Panc1 (cell line): Measurements from ENCODE around the gene FAM163A. TPM values are rescaled to one million over a fixed set of nuclear protein-coding genes. Genes with fewer than 3 reads are reported as not detected.

Experiments
- ATAC-seq: fragments of 200-7000 bp; cut with Tn5 transposase; 2 replicates; pipeline ENCODE4 v1.9.1; 2020; ENCODE audit warnings: mild to moderate bottlenecking, moderate library complexity
- BruUV-seq: library from RNA; stranded (reverse); fragments of 400-500 nt; replicated peaks from 2 replicates; lab custom pipeline; 2021; lab: Mats Ljungman, UMichigan
- CTCF ChIA-PET: fragments of 300-600 bp; sonication (Branson Sonifier 250); formaldehyde crosslinking; loops from one replicate; lab custom pipeline; 2022; ENCODE audit warnings: antibody characterized with exemption; lab: Charles Lee
- POLR2A ChIA-PET: fragments of 300-600 bp; sonication (Branson Sonifier 250); formaldehyde crosslinking; loops from one replicate; lab custom pipeline; 2022; ENCODE audit warnings: antibody characterized with exemption; lab: Charles Lee
- DNase-seq: peaks from one replicate; pipeline ENCODE4 v3.0.0-alpha.2; 2010; ENCODE audit warnings: low read depth, low spot score
- H3K27ac ChIP-seq: 2 replicates; pipeline ENCODE4 v1.5.1; 2011; ENCODE audit warnings: mild to moderate bottlenecking, low read length, inconsistent platforms
- H3K27me3 ChIP-seq: fragments of 200-500 bp; sonication (Bioruptor generic); 2 replicates; pipeline ENCODE4 v1.6.0; 2014; ENCODE audit warnings: low read length, inconsistent platforms; ENCODE audit not compliant: control insufficient read depth, insufficient read depth
- H3K36me3 ChIP-seq: fragments of 200-500 bp; sonication (Bioruptor generic); 2 replicates; pipeline ENCODE4 v1.5.1; 2014; ENCODE audit warnings: inconsistent platforms, mild to moderate bottlenecking, low read length, moderate library complexity; ENCODE audit not compliant: control insufficient read depth, insufficient read depth
- H3K4me1 ChIP-seq: 2 replicates; pipeline ENCODE4 v1.5.1; 2011; ENCODE audit warnings: inconsistent platforms, mild to moderate bottlenecking, low read length, moderate library complexity; ENCODE audit not compliant: control insufficient read depth, insufficient read depth
- H3K4me3 ChIP-seq, 2 experiments: 2 replicates each; pipeline ENCODE4 v1.5.1; 2011 to 2012; ENCODE audit warnings: low read depth in 2 of 2, low read length in 2 of 2, mild to moderate bottlenecking in 2 of 2, inconsistent platforms in 1 of 2, moderate library complexity in 1 of 2
- H3K9me3 ChIP-seq: fragments of 200-500 bp; sonication (Bioruptor generic); 2 replicates; pipeline ENCODE4 v1.5.1; 2014; ENCODE audit warnings: low read depth, mild to moderate bottlenecking, inconsistent platforms, low read length, moderate library complexity; ENCODE audit not compliant: control insufficient read depth, insufficient read depth
- POLR2AphosphoS5 ChIP-seq: IDR thresholded peaks from 2 replicates; pipeline ENCODE4 v1.6.1; 2012; ENCODE audit warnings: mild to moderate bottlenecking, low read depth, low read length, moderate library complexity
- SIN3A ChIP-seq: IDR thresholded peaks from 2 replicates; pipeline ENCODE4 v1.6.1; 2012; ENCODE audit warnings: low read depth, mild to moderate bottlenecking, low read length, moderate library complexity, borderline replicate concordance; ENCODE audit not compliant: insufficient read depth
- TCF7L2 ChIP-seq: IDR thresholded peaks from 2 replicates; pipeline ENCODE4 v1.6.1; 2011; ENCODE audit warnings: mild to moderate bottlenecking, low read depth, low read length, inconsistent platforms
- in situ Hi-C: cut with HindIII; loops from 2 replicates; pipeline ENCODE4 v1.10.0; 2016; ENCODE audit warnings: low sequenced_read_pairs, low pct_unique_long_range_greater_than_20kb
- intact Hi-C: fragments of 100-400 bp; cut with micrococcal nuclease; formaldehyde crosslinking; loops from one replicate; pipeline ENCODE4 v1.10.0; 2022; ENCODE audit not compliant: unreplicated experiment
- total RNA-seq: library from RNA; stranded (reverse); gene quantifications from one replicate; pipeline ENCODE4 v1.2.1, GENCODE V29; 2021; ENCODE audit not compliant: unreplicated experiment
- TF ChIP-seq, protein P1 (sequence below), 2 experiments: IDR thresholded peaks; 2 replicates each; pipeline ENCODE4 v1.6.1; 2011 to 2012; ENCODE audit warnings: low read depth in 2 of 2, control low read depth in 1 of 2, low read length in 1 of 2, mild to moderate bottlenecking in 1 of 2, moderate library complexity in 1 of 2; ENCODE audit not compliant: insufficient read depth in 1 of 2
- TF ChIP-seq, protein P2 (sequence below): fragments of 450-650 bp; IDR thresholded peaks from 2 replicates; pipeline ENCODE4 v1.5.1; 2017; ENCODE audit warnings: mild to moderate bottlenecking

Gene FAM163A
- total RNA-seq, 1 experiment from 2014 or later: not detected

DNA sequence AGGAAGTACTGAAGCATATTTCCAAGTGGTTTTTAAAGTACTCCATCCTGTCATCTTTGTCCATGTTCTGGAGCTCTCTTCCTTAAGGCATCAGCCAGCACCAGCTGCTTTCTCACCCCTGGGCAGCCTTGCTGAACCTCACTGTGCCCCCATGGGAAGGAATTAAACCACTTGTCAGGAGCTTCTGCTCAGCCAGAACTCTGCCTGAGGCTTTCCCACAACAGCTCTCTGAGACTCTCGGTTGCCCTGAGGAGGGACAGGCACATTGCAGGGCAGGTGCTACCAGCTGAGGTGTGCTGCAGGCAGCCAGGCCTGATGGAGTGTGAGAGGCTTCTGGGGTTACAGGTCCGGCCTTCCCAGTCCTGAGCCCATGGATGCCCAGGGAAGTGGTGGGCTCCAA lies 30.9 kb downstream of the FAM163A start:
- no TSS peak for BruUV-seq
- H3K4me3 ChIP-seq: no peak overlapping the region
- ChIA-PET POLR2A (no interaction called here), CTCF (interaction anchor here (0.9 to 1.0 kb wide), 2 partner anchors 41 to 68 kb away, joined by 3 to 4 read pairs; no protein-coding TSS in a partner anchor)
- DNase-seq (no peak), ATAC-seq (no peak)
- H3K27me3 ChIP-seq: no peaks in the 10 kb centered on the region
- H3K27ac ChIP-seq: no peak overlapping the region
- no peaks in the 10 kb centered on the region for H3K36me3 ChIP-seq
- in situ Hi-C loops: no loop called here
- H3K4me1 ChIP-seq: no peaks in the 10 kb centered on the region
- TF ChIP-seq, protein P1, sequence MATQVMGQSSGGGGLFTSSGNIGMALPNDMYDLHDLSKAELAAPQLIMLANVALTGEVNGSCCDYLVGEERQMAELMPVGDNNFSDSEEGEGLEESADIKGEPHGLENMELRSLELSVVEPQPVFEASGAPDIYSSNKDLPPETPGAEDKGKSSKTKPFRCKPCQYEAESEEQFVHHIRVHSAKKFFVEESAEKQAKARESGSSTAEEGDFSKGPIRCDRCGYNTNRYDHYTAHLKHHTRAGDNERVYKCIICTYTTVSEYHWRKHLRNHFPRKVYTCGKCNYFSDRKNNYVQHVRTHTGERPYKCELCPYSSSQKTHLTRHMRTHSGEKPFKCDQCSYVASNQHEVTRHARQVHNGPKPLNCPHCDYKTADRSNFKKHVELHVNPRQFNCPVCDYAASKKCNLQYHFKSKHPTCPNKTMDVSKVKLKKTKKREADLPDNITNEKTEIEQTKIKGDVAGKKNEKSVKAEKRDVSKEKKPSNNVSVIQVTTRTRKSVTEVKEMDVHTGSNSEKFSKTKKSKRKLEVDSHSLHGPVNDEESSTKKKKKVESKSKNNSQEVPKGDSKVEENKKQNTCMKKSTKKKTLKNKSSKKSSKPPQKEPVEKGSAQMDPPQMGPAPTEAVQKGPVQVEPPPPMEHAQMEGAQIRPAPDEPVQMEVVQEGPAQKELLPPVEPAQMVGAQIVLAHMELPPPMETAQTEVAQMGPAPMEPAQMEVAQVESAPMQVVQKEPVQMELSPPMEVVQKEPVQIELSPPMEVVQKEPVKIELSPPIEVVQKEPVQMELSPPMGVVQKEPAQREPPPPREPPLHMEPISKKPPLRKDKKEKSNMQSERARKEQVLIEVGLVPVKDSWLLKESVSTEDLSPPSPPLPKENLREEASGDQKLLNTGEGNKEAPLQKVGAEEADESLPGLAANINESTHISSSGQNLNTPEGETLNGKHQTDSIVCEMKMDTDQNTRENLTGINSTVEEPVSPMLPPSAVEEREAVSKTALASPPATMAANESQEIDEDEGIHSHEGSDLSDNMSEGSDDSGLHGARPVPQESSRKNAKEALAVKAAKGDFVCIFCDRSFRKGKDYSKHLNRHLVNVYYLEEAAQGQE (IDR thresholded peaks at IDR 0.05; ENCODE audit: insufficient read depth in 1 of 2, low read depth in 2 of 2, low read length in 1 of 2): no peak
- TF ChIP-seq TCF7L2 (no peak), POLR2AphosphoS5 (no peak), SIN3A (no peak)
- TF ChIP-seq, protein P2, sequence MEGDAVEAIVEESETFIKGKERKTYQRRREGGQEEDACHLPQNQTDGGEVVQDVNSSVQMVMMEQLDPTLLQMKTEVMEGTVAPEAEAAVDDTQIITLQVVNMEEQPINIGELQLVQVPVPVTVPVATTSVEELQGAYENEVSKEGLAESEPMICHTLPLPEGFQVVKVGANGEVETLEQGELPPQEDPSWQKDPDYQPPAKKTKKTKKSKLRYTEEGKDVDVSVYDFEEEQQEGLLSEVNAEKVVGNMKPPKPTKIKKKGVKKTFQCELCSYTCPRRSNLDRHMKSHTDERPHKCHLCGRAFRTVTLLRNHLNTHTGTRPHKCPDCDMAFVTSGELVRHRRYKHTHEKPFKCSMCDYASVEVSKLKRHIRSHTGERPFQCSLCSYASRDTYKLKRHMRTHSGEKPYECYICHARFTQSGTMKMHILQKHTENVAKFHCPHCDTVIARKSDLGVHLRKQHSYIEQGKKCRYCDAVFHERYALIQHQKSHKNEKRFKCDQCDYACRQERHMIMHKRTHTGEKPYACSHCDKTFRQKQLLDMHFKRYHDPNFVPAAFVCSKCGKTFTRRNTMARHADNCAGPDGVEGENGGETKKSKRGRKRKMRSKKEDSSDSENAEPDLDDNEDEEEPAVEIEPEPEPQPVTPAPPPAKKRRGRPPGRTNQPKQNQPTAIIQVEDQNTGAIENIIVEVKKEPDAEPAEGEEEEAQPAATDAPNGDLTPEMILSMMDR: no peak
- intact Hi-C loops: no loop called here
- H3K9me3 ChIP-seq: no peaks in the 10 kb centered on the region

DNA sequence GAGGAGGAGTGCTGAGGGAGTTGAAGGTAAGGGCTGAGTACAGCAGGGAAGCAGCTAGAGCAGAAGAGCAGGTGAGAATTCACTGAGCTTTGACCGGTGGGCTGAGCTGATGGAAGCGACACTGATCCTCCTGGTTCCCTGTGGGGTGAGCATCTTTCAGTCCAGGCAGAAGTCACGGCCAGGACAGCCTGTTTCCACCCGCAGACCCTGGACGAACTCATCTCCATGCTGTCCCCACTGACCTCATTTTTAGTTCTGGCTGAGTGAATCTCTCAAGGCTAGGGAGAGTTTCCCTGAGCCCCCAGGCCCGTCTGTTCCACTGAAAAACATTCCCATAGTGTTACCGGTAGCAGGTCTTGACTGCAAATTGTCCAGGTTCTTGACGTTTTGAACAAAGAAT lies 31.5 kb downstream of the FAM163A start:
- ChIA-PET POLR2A (no interaction called here), CTCF (interaction anchor here (1.0 kb wide), 1 partner anchor 68 kb away, joined by 3 read pairs; no protein-coding TSS in a partner anchor)
- Histone ChIP-seq H3K27ac (no peak overlapping the region), H3K9me3 (no peaks in the 10 kb centered on the region), H3K36me3 (no peaks in the 10 kb centered on the region), H3K4me3 (peak overlapping the region in 1 of 2 experiments; percentile 36; a peak in 2 of 4 replicates), H3K4me1 (no peaks in the 10 kb centered on the region), H3K27me3 (no peaks in the 10 kb centered on the region)
- BruUV-seq: no TSS peak
- ATAC-seq (no peak), DNase-seq (no peak)
- intact Hi-C loops: no loop called here
- TF ChIP-seq, protein P2: no peak
- TF ChIP-seq SIN3A (no peak), TCF7L2 (no peak), POLR2AphosphoS5 (no peak)
- TF ChIP-seq, protein P1 (IDR thresholded peaks at IDR 0.05; ENCODE audit: insufficient read depth in 1 of 2, low read depth in 2 of 2, low read length in 1 of 2): no peak
- in situ Hi-C loops: no loop called here
